ENCODE data around the gene AHNAK. TPM values are rescaled to one million over a fixed set of nuclear protein-coding genes. Genes with fewer than 3 reads are reported as not detected.

Gene AHNAK
- total and polyA plus RNA-seq, 2 donors = 35.8 to 40.1 TPM

DNA sequence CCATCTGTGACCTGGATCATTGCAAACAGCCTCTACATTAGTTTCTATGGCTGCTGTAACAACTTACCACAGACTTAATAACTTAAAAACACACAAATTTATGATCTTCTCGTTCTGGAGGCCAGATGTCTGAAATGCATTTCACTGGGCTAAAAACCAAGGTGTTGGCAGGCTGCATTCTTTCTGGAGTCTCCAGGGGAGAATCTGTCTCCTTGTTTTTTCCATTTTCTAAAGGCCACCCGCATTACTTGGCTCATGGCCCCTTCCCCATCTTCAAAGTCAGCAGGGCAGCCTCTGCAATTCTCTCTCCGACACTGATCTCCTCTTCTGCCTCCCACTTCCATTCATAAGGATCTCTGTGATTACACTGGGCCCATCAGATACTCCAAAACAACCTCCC is 116.2 kb downstream of the AHNAK start:
- Histone ChIP-seq H3K4me3 (ENCODE audit: low read length in 2 of 2) (no peak overlapping the region), H3K36me3 (ENCODE audit: control insufficient read depth in 2 of 2, insufficient read depth in 2 of 2, low read length in 1 of 2) (no peaks in the 10 kb centered on the region), H3K9me3 (ENCODE audit: control insufficient read depth in 2 of 2, insufficient read depth in 1 of 2, low read length in 1 of 2) (no peaks in the 10 kb centered on the region), H3K27me3 (ENCODE audit: control insufficient read depth in 2 of 2, insufficient read depth in 1 of 2, low read length in 1 of 2) (no peaks in the 10 kb centered on the region), H3K27ac (ENCODE audit: low read depth in 1 of 2, low read length in 1 of 2) (no peak overlapping the region), H3K4me1 (ENCODE audit: control insufficient read depth in 2 of 2, insufficient read depth in 2 of 2, low read length in 2 of 2) (peaks cover 13 to 24% of the 10 kb centered on the region in 2 donors)
- no peak for DNase-seq (ENCODE audit: low read depth in 6 of 9, low spot score in 9 of 9)
- WGBS = 96% methylated on average over 3 of the region's 3 CpGs

DNA sequence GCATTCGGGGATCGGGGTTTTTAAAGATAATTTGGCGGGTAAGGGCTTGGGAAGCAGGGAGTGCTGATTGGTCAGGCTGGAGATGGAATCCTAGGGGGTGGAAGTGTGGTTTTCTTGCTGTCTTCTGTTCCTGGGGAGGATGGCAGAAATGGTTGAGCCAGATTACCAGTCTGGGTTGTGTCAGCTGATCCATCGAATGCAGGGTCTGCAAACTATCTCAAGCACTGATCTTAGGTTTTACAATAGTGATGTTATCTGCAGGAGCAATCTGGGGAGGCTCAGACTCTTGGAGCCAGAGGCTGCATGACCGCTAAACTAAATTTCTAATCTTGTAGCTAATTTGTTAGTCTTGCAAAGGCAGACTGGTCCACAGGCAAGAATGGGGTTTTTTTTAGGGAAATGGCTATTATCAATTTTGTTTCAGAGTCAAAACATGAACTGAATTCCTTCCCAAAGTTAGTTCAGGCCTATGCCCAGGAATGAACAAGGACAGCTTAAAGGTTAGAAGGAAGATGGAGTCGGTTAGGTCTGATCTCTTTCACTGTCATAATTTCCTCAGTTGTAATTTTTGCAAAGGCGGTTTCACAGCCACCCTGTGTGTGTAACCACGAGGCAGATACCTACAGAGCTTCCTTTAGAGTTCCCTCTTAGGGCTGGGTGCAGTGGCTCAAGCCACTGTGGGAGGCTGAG is 117.6 kb downstream of the AHNAK start:
- 85% methylated on average over 8 of the region's 8 CpGs for WGBS
- Histone ChIP-seq H3K36me3 (ENCODE audit: control insufficient read depth in 2 of 2, insufficient read depth in 2 of 2, low read length in 1 of 2) (no peaks in the 10 kb centered on the region), H3K9me3 (ENCODE audit: control insufficient read depth in 2 of 2, insufficient read depth in 1 of 2, low read length in 1 of 2) (no peaks in the 10 kb centered on the region), H3K4me1 (ENCODE audit: control insufficient read depth in 2 of 2, insufficient read depth in 2 of 2, low read length in 2 of 2) (peaks cover 10 to 23% of the 10 kb centered on the region in 2 donors), H3K27ac (ENCODE audit: low read depth in 1 of 2, low read length in 1 of 2) (no peak overlapping the region), H3K27me3 (ENCODE audit: control insufficient read depth in 2 of 2, insufficient read depth in 1 of 2, low read length in 1 of 2) (peaks cover 0 to 6% of the 10 kb centered on the region in 2 donors), H3K4me3 (ENCODE audit: low read length in 2 of 2) (no peak overlapping the region)
- DNase-seq (ENCODE audit: low read depth in 6 of 9, low spot score in 9 of 9) = no peak

DNA sequence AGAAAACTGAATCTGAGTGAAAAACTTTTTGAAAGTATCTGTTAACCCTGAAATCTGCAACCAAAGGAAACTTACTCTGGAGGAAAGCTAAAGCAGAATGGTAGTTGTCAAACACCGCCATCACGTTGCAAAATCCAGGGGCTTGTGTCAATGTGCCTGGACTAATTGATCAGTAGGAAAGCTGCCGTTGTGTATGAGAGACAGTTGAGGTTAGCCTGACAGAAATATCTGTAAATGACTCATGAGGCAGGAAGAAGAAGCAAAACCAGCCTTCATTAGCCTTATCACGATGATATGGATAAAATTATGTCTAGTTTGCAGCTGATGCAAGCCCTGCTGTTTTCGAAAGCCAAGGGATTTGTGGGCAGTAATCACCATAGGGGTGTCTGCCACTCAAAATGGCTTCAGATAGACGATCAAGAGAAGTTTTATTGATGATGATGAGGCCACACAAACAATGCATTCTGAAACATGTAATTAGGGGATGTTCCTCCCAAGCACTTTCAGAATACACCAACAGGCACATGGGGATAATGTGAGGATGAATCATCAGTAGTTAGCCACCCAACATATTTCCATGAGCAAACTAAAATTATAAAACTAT is 118.9 kb downstream of the AHNAK start:
- peaks cover 0 to 11% of the 10 kb centered on the region in 2 donors for H3K4me1 ChIP-seq (ENCODE audit: control insufficient read depth in 2 of 2, insufficient read depth in 2 of 2, low read length in 2 of 2)
- no peak for DNase-seq (ENCODE audit: low read depth in 6 of 9, low spot score in 9 of 9)
- H3K27ac ChIP-seq (ENCODE audit: low read depth in 1 of 2, low read length in 1 of 2) = no peak overlapping the region
- H3K27me3 ChIP-seq (ENCODE audit: control insufficient read depth in 2 of 2, insufficient read depth in 1 of 2, low read length in 1 of 2) = peaks cover 0 to 9% of the 10 kb centered on the region in 2 donors
- no peak overlapping the region for H3K4me3 ChIP-seq (ENCODE audit: low read length in 2 of 2)
- no peaks in the 10 kb centered on the region for H3K9me3 ChIP-seq (ENCODE audit: control insufficient read depth in 2 of 2, insufficient read depth in 1 of 2, low read length in 1 of 2)
- WGBS = 81% methylated on average over 6 of the region's 6 CpGs
- H3K36me3 ChIP-seq (ENCODE audit: control insufficient read depth in 2 of 2, insufficient read depth in 2 of 2, low read length in 1 of 2) = no peaks in the 10 kb centered on the region

DNA sequence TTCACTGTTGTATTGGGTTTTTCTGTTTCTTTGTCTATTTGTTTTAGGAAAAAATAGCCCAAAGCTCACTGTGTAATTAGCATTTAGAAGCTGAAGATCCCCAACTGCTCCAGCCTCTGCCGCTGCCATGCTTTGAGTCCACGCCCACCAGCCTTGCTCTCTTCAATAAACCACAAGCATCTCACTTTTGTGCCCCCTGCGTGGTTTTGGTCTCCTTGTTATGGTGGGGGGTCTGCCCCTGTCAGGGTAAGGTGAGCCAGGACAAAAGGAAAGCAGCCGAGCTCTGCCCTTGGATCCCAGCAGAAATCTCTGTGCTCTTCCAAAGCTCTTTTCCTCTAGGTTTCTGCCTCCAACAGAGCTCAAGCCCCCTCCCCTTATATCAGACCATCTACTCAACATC is 123.6 kb downstream of the AHNAK start:
- Histone ChIP-seq H3K4me1 (ENCODE audit: control insufficient read depth in 2 of 2, insufficient read depth in 2 of 2, low read length in 2 of 2) (peaks cover 0 to 8% of the 10 kb centered on the region in 2 donors), H3K27ac (ENCODE audit: low read depth in 1 of 2, low read length in 1 of 2) (no peak overlapping the region), H3K36me3 (ENCODE audit: control insufficient read depth in 2 of 2, insufficient read depth in 2 of 2, low read length in 1 of 2) (no peaks in the 10 kb centered on the region), H3K27me3 (ENCODE audit: control insufficient read depth in 2 of 2, insufficient read depth in 1 of 2, low read length in 1 of 2) (peaks cover 0 to 9% of the 10 kb centered on the region in 2 donors), H3K4me3 (ENCODE audit: low read length in 2 of 2) (no peak overlapping the region), H3K9me3 (ENCODE audit: control insufficient read depth in 2 of 2, insufficient read depth in 1 of 2, low read length in 1 of 2) (no peaks in the 10 kb centered on the region)
- 74% methylated on average over 4 of the region's 4 CpGs for WGBS
- no peak for DNase-seq (ENCODE audit: low read depth in 6 of 9, low spot score in 9 of 9)

DNA sequence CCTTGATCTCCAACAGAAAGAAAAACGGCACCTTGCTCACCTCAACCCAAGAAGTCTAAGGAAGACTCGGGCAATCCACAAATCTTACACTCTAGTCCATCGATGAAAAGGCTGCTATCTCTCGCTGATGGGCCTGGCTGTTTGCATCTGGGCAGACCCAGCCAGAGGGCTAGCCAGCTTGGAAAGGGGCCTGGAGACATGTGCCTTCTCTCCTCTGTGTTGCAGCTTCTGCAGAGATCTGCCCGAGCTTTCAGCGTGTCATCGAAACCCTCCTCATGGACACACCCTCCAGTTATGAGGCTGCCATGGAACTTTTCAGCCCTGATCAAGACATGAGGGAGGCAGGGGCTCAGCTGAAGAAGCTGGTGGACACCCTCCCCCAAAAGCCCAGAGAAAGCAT is 124.6 kb downstream of the AHNAK start:
- Histone ChIP-seq H3K4me3 (ENCODE audit: low read length in 2 of 2) (no peak overlapping the region), H3K36me3 (ENCODE audit: control insufficient read depth in 2 of 2, insufficient read depth in 2 of 2, low read length in 1 of 2) (no peaks in the 10 kb centered on the region), H3K9me3 (ENCODE audit: control insufficient read depth in 2 of 2, insufficient read depth in 1 of 2, low read length in 1 of 2) (no peaks in the 10 kb centered on the region), H3K27me3 (ENCODE audit: control insufficient read depth in 2 of 2, insufficient read depth in 1 of 2, low read length in 1 of 2) (peaks cover 0 to 9% of the 10 kb centered on the region in 2 donors), H3K4me1 (ENCODE audit: control insufficient read depth in 2 of 2, insufficient read depth in 2 of 2, low read length in 2 of 2) (peaks cover 0 to 5% of the 10 kb centered on the region in 2 donors), H3K27ac (ENCODE audit: low read depth in 1 of 2, low read length in 1 of 2) (no peak overlapping the region)
- no peak for DNase-seq (ENCODE audit: low read depth in 6 of 9, low spot score in 9 of 9)
- WGBS = 95% methylated on average over 7 of the region's 7 CpGs

DNA sequence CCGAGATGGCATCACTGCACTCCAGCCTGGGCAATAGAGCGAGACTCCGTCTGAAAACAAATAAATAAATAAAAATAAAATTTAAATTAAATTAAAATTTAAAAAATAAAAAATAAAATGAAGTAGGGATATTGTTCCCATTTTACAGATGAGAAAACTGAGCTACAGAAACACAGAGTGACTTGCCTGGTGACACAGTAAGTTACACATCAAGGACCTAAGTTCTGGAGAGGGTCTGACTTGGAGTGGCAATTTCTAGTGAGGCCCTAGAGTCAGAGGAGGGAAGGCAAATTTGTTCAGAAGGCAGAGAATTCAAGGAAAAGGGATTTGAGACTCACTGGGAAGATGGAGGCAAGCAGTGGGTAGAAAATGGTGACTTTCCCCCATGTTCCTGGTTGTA is 125.7 kb downstream of the AHNAK start:
- over 99% methylated on average over 3 of the region's 3 CpGs for WGBS
- H3K27ac ChIP-seq (ENCODE audit: low read depth in 1 of 2, low read length in 1 of 2) = no peak overlapping the region

DNA sequence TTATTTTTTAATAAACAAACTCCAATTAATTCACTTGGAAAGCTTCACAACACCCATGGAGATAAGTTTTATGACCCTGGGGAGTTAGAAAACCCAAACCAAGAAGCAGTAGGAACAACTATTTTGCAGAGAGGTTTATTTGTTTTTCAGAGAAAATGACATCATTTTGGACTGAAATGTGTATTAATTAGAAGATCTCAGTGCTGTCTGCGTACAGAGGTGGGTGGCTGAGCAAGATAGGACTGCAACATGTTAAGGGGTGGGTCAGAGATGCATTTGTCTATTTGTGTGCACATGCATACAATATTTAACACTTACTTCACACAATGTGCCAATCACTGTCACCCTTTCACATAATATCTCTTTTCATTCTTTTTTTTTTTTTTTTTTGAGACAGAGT is 126.7 kb downstream of the AHNAK start:
- 93% methylated on average over 1 of the region's 1 CpG for WGBS
- H3K4me3 ChIP-seq (ENCODE audit: low read length in 2 of 2) = no peak overlapping the region
- H3K27me3 ChIP-seq (ENCODE audit: control insufficient read depth in 2 of 2, insufficient read depth in 1 of 2, low read length in 1 of 2) = peaks cover 0 to 9% of the 10 kb centered on the region in 2 donors
- DNase-seq (ENCODE audit: low read depth in 6 of 9, low spot score in 9 of 9) = no peak
- H3K27ac ChIP-seq (ENCODE audit: low read depth in 1 of 2, low read length in 1 of 2) = no peak overlapping the region
- H3K4me1 ChIP-seq (ENCODE audit: control insufficient read depth in 2 of 2, insufficient read depth in 2 of 2, low read length in 2 of 2) = no peaks in the 10 kb centered on the region
- no peaks in the 10 kb centered on the region for H3K9me3 ChIP-seq (ENCODE audit: control insufficient read depth in 2 of 2, insufficient read depth in 1 of 2, low read length in 1 of 2)
- no peaks in the 10 kb centered on the region for H3K36me3 ChIP-seq (ENCODE audit: control insufficient read depth in 2 of 2, insufficient read depth in 2 of 2, low read length in 1 of 2)

More for the DNA sequence above, 125.7 kb downstream of the AHNAK start:
- H3K4me3 ChIP-seq (ENCODE audit: low read length in 2 of 2) = no peak overlapping the region
- H3K27me3 ChIP-seq (ENCODE audit: control insufficient read depth in 2 of 2, insufficient read depth in 1 of 2, low read length in 1 of 2) = peaks cover 0 to 9% of the 10 kb centered on the region in 2 donors
- no peaks in the 10 kb centered on the region for H3K9me3 ChIP-seq (ENCODE audit: control insufficient read depth in 2 of 2, insufficient read depth in 1 of 2, low read length in 1 of 2)
- H3K4me1 ChIP-seq (ENCODE audit: control insufficient read depth in 2 of 2, insufficient read depth in 2 of 2, low read length in 2 of 2) = no peaks in the 10 kb centered on the region
- H3K36me3 ChIP-seq (ENCODE audit: control insufficient read depth in 2 of 2, insufficient read depth in 2 of 2, low read length in 1 of 2) = no peaks in the 10 kb centered on the region
- DNase-seq (ENCODE audit: low read depth in 6 of 9, low spot score in 9 of 9) = no peak

DNA sequence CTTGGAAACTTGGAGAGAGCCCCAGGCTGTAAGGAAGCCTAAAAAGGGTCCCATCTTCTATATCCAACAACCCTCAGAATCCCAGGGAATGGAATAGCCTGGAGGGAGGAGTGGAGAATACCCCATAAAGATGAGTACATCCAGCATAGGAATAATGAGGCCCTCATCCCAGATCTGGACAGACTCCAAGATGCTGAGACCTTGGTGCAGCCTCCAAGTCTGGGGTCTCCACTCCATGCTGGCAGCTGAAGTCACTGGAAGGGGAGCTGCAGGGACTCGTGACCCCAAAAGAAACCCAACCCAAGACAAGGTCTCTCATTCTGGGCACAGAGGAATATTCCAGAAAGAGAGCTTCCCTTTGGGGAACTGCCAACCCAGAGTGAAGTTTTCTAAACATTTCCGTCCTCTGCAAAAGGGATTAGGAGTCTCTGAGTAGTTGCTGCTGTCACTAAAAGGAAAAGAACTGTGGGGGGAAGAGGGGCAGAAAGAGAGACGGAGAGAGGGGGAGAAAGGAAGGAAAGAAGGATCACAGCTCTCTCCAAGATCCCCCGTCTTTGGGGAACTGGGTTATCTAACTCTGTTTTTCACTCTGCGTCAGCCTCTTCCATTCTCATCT is 127.2 kb downstream of the AHNAK start:
- no peaks in the 10 kb centered on the region for H3K4me1 ChIP-seq (ENCODE audit: control insufficient read depth in 2 of 2, insufficient read depth in 2 of 2, low read length in 2 of 2)
- no peak overlapping the region for H3K27ac ChIP-seq (ENCODE audit: low read depth in 1 of 2, low read length in 1 of 2)
- WGBS = 77% methylated on average over 5 of the region's 5 CpGs
- peaks cover 0 to 5% of the 10 kb centered on the region in 2 donors for H3K27me3 ChIP-seq (ENCODE audit: control insufficient read depth in 2 of 2, insufficient read depth in 1 of 2, low read length in 1 of 2)
- no peak overlapping the region for H3K4me3 ChIP-seq (ENCODE audit: low read length in 2 of 2)
- DNase-seq (ENCODE audit: low read depth in 6 of 9, low spot score in 9 of 9) = no peak
- no peaks in the 10 kb centered on the region for H3K36me3 ChIP-seq (ENCODE audit: control insufficient read depth in 2 of 2, insufficient read depth in 2 of 2, low read length in 1 of 2)
- no peaks in the 10 kb centered on the region for H3K9me3 ChIP-seq (ENCODE audit: control insufficient read depth in 2 of 2, insufficient read depth in 1 of 2, low read length in 1 of 2)

DNA sequence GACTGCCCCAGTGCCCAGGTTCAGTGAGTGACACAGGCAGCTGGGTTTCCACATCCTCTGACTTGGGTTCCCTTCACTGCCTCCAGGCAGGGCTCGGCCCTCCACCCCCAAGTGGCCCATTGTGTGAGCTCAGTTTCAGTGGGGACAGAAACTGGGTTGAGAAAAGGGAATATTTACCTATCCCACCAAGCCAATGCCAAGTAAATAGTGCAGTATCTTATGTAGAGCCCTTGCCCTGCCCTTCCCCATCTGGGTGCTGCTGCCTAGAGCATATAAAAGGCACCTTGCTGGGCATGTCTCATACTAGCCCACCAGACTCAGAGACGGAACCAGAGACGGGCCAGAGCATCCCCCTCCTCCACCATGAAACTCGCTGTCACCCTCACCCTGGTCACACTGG is 127.9 kb downstream of the AHNAK start, which contains the start of gene SCGB1A1:
SCGB1A1 (plus strand) TSS at position 301 of the 400 bp plus-strand sequence; CDS start at position 364, 63 bp downstream.
- Histone ChIP-seq H3K4me1 (ENCODE audit: control insufficient read depth in 2 of 2, insufficient read depth in 2 of 2, low read length in 2 of 2) (no peaks in the 10 kb centered on the region), H3K27ac (ENCODE audit: low read depth in 1 of 2, low read length in 1 of 2) (no peak within 1 kb of the TSS)

More for the DNA sequence above, 127.9 kb downstream of the AHNAK start, which contains the start of gene SCGB1A1:
- no peaks in the 10 kb centered on the region for H3K9me3 ChIP-seq (ENCODE audit: control insufficient read depth in 2 of 2, insufficient read depth in 1 of 2, low read length in 1 of 2)
- no peaks in the 10 kb centered on the region for H3K36me3 ChIP-seq (ENCODE audit: control insufficient read depth in 2 of 2, insufficient read depth in 2 of 2, low read length in 1 of 2)
- peaks cover 0 to 3% of the 10 kb centered on the region in 2 donors for H3K27me3 ChIP-seq (ENCODE audit: control insufficient read depth in 2 of 2, insufficient read depth in 1 of 2, low read length in 1 of 2)
- no peak within 1 kb of the TSS for H3K4me3 ChIP-seq (ENCODE audit: low read length in 2 of 2)
- 94% methylated on average over 4 of the region's 4 CpGs for WGBS
- DNase-seq (ENCODE audit: low read depth in 6 of 9, low spot score in 9 of 9) = no peak
